NCI-H146 (cell line): Measurements from ENCODE around the gene RRAGD.
"Not testable (repeated sequence)": the region's sequence is repeated elsewhere in the genome, so short reads cannot be mapped to it uniquely, and the experiment has no call there.

ENCODE experiments used
- DNase-seq: peaks from one replicate; lab custom pipeline; 2025; lab: John Stamatoyannopoulos, UW

The RRAGD gene

DNA sequence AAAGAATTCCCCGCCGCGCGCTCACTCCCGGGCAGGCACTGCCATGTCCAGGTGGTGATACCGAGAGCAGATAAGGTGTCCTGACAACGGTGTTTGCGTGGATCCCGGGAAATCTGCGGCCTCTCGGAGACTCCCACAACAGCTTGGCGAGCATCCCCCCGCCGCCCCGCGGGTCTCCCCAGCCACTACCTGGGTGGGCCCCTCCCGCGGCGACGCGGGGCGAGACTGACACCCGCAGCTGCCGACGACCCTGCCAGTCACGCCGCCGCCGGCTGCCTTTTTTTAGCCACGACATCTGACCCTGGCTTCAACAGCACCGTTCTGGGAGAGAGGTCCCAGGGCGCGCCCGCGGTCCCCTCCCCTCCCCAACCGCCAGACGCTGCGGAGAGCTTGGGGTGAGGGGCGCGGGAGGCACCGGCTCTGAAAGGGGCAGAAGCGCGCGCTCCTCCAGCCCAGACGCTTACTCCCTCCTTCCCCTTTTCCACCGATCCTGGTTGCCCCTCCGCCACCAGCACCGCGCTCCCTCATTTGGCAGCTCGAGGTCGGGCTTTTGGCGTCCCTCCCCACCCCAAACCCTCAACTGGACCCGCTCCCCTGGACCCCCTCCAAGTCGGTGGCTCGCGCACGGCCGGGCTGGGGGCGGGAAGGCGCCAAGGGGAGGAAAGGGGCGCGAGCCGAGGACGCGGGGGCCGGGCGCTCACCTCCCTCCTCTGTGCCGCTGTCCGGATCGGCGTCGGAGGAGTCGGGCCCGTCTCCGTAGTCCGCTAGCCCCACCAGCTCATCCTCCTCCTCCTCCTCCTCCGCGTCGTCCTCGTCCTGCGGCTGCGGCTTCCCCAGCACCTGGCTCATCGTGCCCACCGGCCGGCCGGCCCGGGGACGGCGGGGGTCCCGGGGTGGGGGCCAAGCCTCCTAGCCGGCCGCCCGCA is 665 bp downstream of the RRAGD start:
- peak; percentile 71 for DNase-seq

DNA sequence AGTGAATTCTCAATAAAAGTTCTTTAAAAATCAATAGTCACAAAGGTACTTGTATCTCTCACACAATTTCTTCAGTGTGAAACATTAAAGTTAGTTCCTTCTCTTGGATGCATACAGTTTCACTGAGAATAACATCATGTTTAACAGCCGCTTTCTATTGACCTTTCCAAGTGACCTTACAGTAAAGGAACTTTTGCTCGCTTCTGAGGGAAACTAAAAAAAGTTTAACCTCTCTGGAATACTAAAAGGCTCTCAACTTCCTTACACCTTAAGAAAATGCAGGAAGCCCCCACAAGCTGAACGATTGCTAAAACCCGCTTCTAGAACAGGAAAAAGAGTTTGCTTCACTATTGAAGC is 1.3 kb downstream of the RRAGD start:
- no peak for DNase-seq

GRCh38 chr6:89410231-89410761 is 1.8 kb downstream of the RRAGD start:
- DNase-seq, result no peak

- DNase-seq, result no peak
Measured at GRCh38 chr6:89409461-89410035, 2.5 kb downstream of the RRAGD start.

DNA sequence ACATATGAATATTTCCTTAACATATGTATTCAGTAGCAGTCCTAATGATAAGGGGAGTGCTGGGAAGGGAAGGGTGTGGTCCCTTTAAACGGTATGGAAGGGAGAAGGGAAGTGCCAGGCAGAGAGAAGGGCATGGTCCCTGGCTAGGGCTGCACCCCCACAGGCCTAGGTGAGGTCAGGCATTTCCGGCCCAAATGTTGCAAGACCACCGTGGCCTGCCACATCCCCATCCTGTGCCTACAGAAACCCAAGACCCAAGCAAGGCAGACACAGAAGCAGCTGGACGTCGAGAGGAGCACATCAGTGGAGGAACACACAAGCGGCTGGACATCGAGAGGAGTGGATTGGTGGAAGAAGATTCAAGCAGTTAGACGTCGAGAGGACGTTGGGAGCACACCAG is 5.9 kb downstream of the RRAGD start:
- DNase-seq, result no peak

DNA sequence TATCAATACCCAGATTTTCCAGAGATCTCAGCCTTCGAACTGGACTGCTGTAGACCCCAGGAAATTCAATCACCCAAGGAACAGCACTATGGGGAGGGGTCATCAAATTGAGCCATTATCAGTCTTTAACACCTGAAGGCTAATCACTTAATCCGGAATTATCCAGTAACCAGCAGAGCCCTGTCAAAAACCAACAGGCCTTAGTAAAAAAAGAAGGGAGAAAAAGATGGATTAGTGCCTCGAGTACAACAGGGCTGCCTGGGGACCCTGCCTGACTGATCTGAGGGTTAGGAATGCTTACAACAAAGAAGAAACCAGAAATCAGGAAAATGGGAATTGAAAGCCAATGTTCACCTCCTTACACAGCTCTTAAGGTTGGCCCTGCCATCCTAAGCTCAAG is 7.6 kb downstream of the RRAGD start:
- DNase-seq, result no peak

- DNase-seq, result no peak
Measured at GRCh38 chr6:89402776-89403175, 9.3 kb downstream of the RRAGD start.

GRCh38 chr6:89400912-89401399 is 11.1 kb downstream of the RRAGD start:
- DNase-seq, result no peak

- DNase-seq, result no peak
Measured at GRCh38 chr6:89400050-89400449, 12.0 kb downstream of the RRAGD start.

- no peak for DNase-seq
Measured at GRCh38 chr6:89398762-89399525, 13.1 kb downstream of the RRAGD start.

DNA sequence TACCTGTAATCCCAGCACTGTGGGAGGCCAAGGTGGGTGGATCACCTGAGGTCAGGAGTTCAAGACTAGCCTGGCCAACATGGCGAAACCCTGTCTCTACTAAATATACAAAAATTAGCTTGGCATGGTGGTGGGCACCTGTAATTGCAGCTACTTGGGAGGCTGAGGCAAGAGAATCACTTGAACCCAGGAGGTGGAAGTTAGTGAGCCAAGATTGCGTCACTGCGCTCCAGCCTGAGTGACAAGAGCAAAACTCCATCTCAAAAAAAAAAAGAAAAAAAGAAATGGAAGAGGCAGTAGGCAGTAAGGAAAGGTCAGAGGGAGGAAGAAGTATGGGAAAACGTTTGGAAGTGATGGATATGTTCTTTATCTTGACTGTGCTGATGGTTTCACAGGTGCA is 14.2 kb downstream of the RRAGD start:
- not testable (repeated sequence) for DNase-seq

DNA sequence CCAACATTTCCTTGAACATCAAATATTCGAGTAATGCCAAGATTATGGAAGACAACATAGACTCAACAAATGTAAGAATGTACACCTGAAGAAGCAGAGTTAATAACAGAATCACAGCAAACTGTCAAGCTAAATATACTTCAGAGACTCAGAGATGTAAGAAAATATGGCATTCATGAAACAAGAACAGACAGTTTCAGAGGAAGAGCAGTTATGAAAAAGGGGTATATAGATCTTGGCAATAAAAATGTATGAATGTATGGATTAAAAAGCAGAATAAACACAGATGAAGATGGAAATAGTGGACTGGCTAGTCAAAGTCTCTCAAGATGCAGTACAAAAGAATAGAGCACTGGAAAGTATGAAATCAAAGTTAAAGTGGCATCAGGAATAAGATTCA is 18.4 kb downstream of the RRAGD start:
- DNase-seq, result no peak

DNA sequence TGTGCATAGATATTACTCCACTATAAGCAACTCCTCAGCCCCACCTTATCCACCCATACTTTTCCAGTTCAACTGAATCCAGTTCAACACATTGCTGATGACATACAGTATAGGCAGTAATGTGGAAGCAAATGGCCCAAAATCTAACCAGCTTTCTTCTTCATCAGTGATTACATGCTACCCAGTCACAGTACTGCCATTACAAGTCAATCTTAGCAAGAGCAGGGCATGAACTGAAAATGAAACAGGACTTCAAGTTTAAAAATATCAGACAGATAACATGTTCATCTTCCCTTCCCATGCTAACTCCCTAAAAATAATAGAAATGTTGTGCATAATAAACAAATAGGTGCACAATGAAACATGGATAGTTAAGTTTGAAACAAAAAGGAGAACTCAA is 19.2 kb downstream of the RRAGD start:
- no peak for DNase-seq

GRCh38 chr6:89388846-89389245 is 23.2 kb downstream of the RRAGD start:
- no peak for DNase-seq

DNA sequence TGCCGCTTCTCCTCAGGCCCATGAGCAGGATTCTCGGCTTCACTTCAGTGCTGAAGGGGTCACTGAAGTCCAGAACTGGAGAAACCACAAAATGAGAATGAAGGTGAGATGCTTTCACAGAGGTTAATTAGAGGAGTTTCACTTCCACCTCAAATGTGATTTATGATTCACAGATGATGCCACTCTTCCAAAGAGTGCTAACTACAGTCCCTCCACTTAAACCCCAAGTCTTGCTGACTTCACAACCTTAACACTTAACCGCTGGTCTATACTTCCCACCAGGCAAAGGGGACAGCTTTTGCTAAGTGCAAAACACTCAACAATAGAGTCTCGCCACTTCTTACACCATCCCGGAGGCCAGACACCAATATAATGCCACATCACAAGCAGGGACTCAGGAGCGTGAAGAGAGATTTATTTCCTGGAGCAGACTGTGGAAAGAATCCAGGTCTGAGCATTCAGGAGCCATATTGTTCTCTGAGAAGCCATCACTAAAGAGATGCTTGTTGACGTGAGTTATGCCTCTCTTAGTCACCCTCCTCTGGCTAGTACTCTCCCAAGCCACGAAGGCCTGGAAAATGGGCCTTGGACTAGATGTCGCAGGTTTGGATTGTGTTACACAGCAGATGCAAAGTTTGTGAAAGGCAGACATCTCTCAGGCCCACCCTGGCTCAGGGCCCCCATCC is 24.4 kb downstream of the RRAGD start:
- no peak for DNase-seq

DNA sequence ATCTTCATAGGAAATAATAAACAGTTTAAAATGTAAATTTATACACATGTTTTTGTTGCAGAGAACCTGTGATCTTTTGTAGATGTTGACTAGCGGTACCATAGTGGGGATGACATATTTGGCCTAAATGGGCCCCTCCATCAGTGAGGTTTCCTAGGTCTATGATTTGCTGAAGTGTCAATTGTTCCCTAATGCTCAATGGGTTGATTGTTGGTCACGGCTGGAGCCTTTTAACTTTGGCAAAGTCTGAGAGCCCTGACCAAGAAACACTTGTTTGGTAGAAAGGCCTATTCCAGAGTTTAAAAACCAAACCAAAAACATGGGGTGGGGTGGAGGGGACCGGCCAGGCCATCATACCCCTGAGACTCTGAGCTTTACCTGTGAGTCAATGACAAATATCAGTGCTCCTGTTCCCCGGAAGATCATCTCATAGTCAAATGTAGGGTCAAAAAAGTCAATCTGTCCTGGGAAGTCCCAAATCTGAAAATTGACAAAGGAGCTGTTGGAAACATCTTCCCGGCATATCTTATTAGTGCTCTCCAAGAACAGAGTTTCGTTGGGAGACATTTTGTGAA is 25.1 kb downstream of the RRAGD start:
- DNase-seq, result no peak

DNA sequence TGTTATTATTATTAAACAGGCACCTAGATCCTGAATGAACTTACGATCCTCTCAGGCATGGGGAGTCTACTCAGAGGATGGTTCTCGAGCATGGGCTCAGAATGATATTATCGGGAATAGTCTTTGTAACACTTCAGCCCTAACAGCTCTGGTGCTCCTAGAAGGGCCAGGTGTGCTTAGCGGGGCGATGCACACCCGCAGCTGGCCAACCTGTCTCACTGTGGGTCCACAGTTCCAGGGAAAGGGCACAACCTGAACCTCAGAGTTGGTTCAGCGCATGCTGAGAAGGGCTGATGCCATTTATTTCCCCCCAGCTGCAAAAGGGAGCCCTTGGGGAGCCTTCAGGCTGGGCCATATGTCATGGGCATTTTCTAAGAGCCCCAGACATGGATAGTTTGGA is 26.2 kb downstream of the RRAGD start:
- DNase-seq, result no peak

DNA sequence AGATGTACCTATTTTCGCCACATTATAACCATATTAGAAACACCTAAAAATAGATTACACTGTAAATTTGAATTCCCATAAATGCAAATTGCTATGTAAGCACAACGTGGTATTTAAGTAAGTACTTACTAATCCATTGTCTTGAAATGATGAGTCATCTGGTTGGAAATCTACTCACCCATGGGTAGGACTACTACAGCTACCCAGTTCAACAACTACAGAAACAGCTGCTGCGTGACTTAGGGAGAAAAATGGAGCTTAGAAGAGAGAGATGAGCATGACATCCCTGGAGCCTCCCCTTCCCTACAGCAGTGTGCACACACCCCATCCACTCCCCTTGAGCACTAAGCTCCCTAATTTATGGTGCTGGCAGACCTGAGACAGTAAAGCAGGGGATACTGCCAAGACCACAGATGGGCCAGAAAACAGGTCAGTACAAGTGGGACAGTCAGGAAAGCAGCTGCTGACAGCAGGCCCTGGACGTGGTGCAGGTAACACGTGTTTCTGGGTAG is 26.9 kb downstream of the RRAGD start:
- DNase-seq, result peak; percentile 24

DNA sequence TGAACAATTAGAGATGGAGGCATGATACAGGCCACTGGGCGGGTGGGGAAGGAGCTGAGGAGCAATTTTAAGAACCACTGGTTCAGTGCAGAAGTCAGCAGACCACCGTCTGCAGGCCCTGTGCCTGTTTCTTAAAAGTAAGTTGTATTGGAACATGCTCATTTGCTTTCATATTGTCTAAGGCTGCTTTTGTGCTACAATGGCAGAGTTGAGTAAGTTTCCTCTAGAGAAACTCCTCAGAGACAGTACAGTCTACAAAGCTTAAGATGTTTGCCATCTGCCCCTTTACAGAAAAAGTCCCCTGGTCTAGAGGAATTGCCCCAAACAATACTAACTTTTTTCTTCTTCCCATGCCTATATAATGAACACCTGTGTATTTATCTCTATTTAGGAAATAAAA is 31.0 kb downstream of the RRAGD start:
- DNase-seq, result no peak

DNA sequence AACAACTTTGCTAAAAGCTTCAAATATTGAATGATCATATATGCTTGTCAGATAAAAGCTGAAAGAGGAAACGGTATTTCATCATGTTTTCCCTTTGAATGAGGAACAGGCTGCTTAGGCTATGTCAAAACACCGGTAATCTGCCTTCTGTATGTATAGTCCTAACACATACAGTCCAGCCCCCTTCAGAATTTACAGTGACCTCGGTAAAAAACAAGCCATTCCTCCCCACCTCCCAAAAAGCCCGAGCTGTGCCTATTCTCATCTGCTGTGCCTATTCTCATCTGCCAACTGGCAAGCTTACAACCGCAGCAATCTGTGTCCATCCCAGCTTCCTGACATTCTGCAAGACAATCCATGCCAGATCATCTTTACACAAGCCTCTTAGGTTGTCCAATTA is 32.8 kb downstream of the RRAGD start:
- DNase-seq, result no peak

GRCh38 chr6:89378628-89379027 is 33.4 kb downstream of the RRAGD start:
- no peak for DNase-seq
